ES-I3 (cell line): ENCODE results near the gene GOLGA6L6.
"Not testable (repeated sequence)": the region's sequence is repeated elsewhere in the genome, so short reads cannot be mapped to it uniquely, and the experiment has no call there.

Source experiments
- H3K36me3 ChIP-seq: 2 replicates; pipeline ENCODE4 v1.6.1; 2013; ENCODE audit warnings: mild to moderate bottlenecking, low read length, control low read depth, moderate library complexity; ENCODE audit not compliant: insufficient read depth
- H3K4me1 ChIP-seq: 2 replicates; pipeline ENCODE4 v1.6.1; 2013; ENCODE audit warnings: mild to moderate bottlenecking, control low read depth, low read length; ENCODE audit not compliant: insufficient read depth
- H3K9ac ChIP-seq: 2 replicates; pipeline ENCODE4 v1.6.1; 2013; ENCODE audit warnings: low read depth, mild to moderate bottlenecking, low read length, moderate library complexity
- H3K9me3 ChIP-seq: 2 replicates; pipeline ENCODE4 v1.6.1; 2013; ENCODE audit warnings: mild to moderate bottlenecking, low read length, moderate library complexity; ENCODE audit not compliant: control insufficient read depth, insufficient read depth

Gene GOLGA6L6

GRCh38 chr15:20541700-20542099 is at the start of gene GOLGA6L6:
Gene GOLGA6L6 (minus strand): TSS chr15:20541800. CDS start chr15:20541709, 91 bp downstream.
- H3K4me1 ChIP-seq, H3K9ac ChIP-seq, H3K36me3 ChIP-seq: not testable (repeated sequence)

GRCh38 chr15:20590069-20590468 is 48.5 kb upstream of the GOLGA6L6 start:
- H3K9ac ChIP-seq, H3K4me1 ChIP-seq, H3K36me3 ChIP-seq, H3K9me3 ChIP-seq: not testable (repeated sequence)

More at GRCh38 chr15:20541700-20542099, at the start of gene GOLGA6L6:
- not testable (repeated sequence) for H3K9me3 ChIP-seq

GRCh38 chr15:20586821-20587220 is 45.2 kb upstream of the GOLGA6L6 start:
- H3K9ac ChIP-seq, H3K9me3 ChIP-seq, H3K36me3 ChIP-seq, H3K4me1 ChIP-seq: not testable (repeated sequence)

- H3K36me3 ChIP-seq, H3K4me1 ChIP-seq, H3K9ac ChIP-seq, H3K9me3 ChIP-seq: not testable (repeated sequence)
These were observed 41.1 kb upstream of the GOLGA6L6 start for GRCh38 chr15:20582726-20583115.

- not testable (repeated sequence) for H3K9me3 ChIP-seq, H3K9ac ChIP-seq, H3K36me3 ChIP-seq, H3K4me1 ChIP-seq
These were observed 40.6 kb upstream of the GOLGA6L6 start for GRCh38 chr15:20582109-20582725.

- not testable (repeated sequence) for H3K36me3 ChIP-seq
These were observed 39.9 kb upstream of the GOLGA6L6 start for GRCh38 chr15:20581261-20582108.

GRCh38 chr15:20579662-20580061 is 38.1 kb upstream of the GOLGA6L6 start:
- H3K9me3 ChIP-seq, H3K9ac ChIP-seq, H3K36me3 ChIP-seq, H3K4me1 ChIP-seq: not testable (repeated sequence)

More at GRCh38 chr15:20581261-20582108, 39.9 kb upstream of the GOLGA6L6 start:
- not testable (repeated sequence) for H3K4me1 ChIP-seq, H3K9me3 ChIP-seq, H3K9ac ChIP-seq

GRCh38 chr15:20551289-20551688 is 9.7 kb upstream of the GOLGA6L6 start:
- not testable (repeated sequence) for H3K9ac ChIP-seq, H3K9me3 ChIP-seq, H3K4me1 ChIP-seq, H3K36me3 ChIP-seq

GRCh38 chr15:20505926-20506658 is 35.5 kb downstream of the GOLGA6L6 start:
- not testable (repeated sequence) for H3K36me3 ChIP-seq, H3K9ac ChIP-seq, H3K4me1 ChIP-seq, H3K9me3 ChIP-seq

- not testable (repeated sequence) for H3K4me1 ChIP-seq, H3K9me3 ChIP-seq, H3K36me3 ChIP-seq, H3K9ac ChIP-seq
These were observed 38.8 kb downstream of the GOLGA6L6 start for GRCh38 chr15:20502839-20503238.

GRCh38 chr15:20501512-20502222 is 39.9 kb downstream of the GOLGA6L6 start:
- H3K36me3 ChIP-seq, result not testable (repeated sequence)

GRCh38 chr15:20497781-20498180 is 43.8 kb downstream of the GOLGA6L6 start:
- H3K9ac ChIP-seq, H3K4me1 ChIP-seq, H3K9me3 ChIP-seq, H3K36me3 ChIP-seq: not testable (repeated sequence)

More at GRCh38 chr15:20501512-20502222, 39.9 kb downstream of the GOLGA6L6 start:
- H3K4me1 ChIP-seq, H3K9ac ChIP-seq, H3K9me3 ChIP-seq: not testable (repeated sequence)

- H3K36me3 ChIP-seq, H3K9ac ChIP-seq, H3K4me1 ChIP-seq, H3K9me3 ChIP-seq: not testable (repeated sequence)
These were observed 48.6 kb downstream of the GOLGA6L6 start for GRCh38 chr15:20493035-20493434.

GRCh38 chr15:20492598-20492997 is 49.0 kb downstream of the GOLGA6L6 start:
- not testable (repeated sequence) for H3K9me3 ChIP-seq, H3K4me1 ChIP-seq, H3K36me3 ChIP-seq, H3K9ac ChIP-seq
